ENCODE measurements around the gene ANTXR2. TPM values are rescaled to one million over a fixed set of nuclear protein-coding genes. Genes with fewer than 3 reads are reported as not detected.
"Not testable (repeated sequence)": the region's sequence is repeated elsewhere in the genome, so short reads cannot be mapped to it uniquely, and the experiment has no call there.

Gene ANTXR2
- total RNA-seq, 2 experiments from 2014 or later, result 20.8 to 27.6 TPM

- DNase-seq; H3K4me3 Mint-ChIP-seq; POLR2A ChIA-PET; H3K27me3 Mint-ChIP-seq; H3K27ac Mint-ChIP-seq; ATAC-seq (ENCODE audit: low read depth): not testable (repeated sequence)
- peaks cover 24% of the 10 kb centered on the region for H3K36me3 Mint-ChIP-seq
- peaks cover 21% of the 10 kb centered on the region for H3K4me1 Mint-ChIP-seq
- H3K9me3 Mint-ChIP-seq, result peaks cover 11% of the 10 kb centered on the region
These were observed 70.5 kb downstream of the ANTXR2 start for GRCh38 chr4:80002559-80002958.

DNA sequence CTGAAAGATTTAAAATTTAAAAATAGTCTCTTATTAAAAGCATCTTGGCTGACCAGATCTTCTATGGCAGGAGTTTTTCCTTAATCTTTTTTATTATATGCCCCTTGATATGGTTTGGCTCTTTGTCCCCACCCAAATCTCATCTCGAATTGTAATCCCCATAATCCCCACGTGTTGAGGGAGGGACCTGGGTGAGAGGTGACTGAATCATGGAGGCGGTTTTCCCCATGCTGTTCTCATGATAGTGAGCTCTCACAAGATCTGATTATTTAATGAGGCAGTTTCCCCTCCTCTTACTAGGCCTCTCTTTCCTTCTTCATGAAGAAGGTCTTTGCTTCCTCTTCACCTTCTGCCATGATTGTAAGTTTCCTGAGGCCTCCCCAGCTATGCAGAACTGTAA is 74.0 kb downstream of the ANTXR2 start:
- H3K27ac Mint-ChIP-seq, DNase-seq: not testable (repeated sequence)

DNA sequence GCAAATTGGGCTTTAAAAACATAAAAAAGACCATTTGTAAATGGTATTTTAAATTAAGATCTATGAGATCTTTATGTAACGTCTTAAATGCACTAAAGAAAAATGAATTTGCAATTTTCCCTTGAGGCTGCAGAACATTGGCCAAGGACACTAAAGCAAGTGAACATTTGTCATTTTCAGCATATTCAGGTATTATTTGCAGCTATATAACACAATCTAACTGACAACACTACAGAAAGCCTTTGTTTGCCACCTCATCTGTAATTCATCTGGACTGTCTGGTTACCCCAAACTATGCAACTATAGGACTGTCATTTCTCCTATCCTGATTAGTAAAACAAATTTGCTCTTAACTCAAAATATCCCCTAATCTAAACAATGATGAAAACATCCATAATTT is 74.8 kb downstream of the ANTXR2 start:
- peaks cover 11% of the 10 kb centered on the region for H3K36me3 Mint-ChIP-seq
- H3K4me1 Mint-ChIP-seq, result peaks cover 3% of the 10 kb centered on the region
- DNase-seq (no peak), ATAC-seq (ENCODE audit: low read depth) (no peak)
- no peaks in the 10 kb centered on the region for H3K27me3 Mint-ChIP-seq
- H3K4me3 Mint-ChIP-seq, result no peak overlapping the region
- H3K9me3 Mint-ChIP-seq, result peaks cover 8% of the 10 kb centered on the region
- no peak overlapping the region for H3K27ac Mint-ChIP-seq
- POLR2A ChIA-PET, result no interaction called here

More for the DNA sequence above, 74.0 kb downstream of the ANTXR2 start:
- H3K36me3 Mint-ChIP-seq, result peaks cover 11% of the 10 kb centered on the region
- H3K4me3 Mint-ChIP-seq; H3K9me3 Mint-ChIP-seq; ATAC-seq (ENCODE audit: low read depth); H3K4me1 Mint-ChIP-seq; H3K27me3 Mint-ChIP-seq; POLR2A ChIA-PET: not testable (repeated sequence)

GRCh38 chr4:79996851-79997250 is 76.2 kb downstream of the ANTXR2 start:
- Mint-ChIP-seq H3K27ac (no peak overlapping the region), H3K9me3 (peaks cover 5% of the 10 kb centered on the region), H3K27me3 (no peaks in the 10 kb centered on the region), H3K4me1 (peaks cover 3% of the 10 kb centered on the region), H3K4me3 (no peak overlapping the region), H3K36me3 (peaks cover 12% of the 10 kb centered on the region)
- ATAC-seq (ENCODE audit: low read depth), result no peak
- DNase-seq, result no peak
- POLR2A ChIA-PET, result no interaction called here

DNA sequence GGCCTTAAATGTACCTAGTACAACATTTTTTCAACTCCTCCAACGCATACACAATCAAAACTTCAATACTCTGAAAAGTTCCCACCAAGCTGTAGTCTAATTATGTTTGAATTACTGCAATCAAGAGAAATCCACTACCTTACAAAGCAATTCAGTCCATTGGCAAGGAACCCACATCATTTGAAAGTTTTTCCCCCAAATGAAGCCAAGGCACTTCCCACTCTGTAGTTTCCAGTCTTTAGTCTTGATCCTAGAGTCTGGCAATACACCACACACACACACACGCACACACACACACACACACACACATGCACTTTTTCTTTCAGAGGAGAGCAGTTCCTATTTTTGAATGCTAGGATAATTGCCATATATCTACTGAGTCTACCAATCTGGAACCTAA is 79.6 kb downstream of the ANTXR2 start:
- peaks cover 6% of the 10 kb centered on the region for H3K9me3 Mint-ChIP-seq
- no peak overlapping the region for H3K4me3 Mint-ChIP-seq
- no peak for ATAC-seq (ENCODE audit: low read depth)
- no peak for DNase-seq
- H3K27me3 Mint-ChIP-seq, result peaks cover 2% of the 10 kb centered on the region
- peaks cover 5% of the 10 kb centered on the region for H3K4me1 Mint-ChIP-seq
- H3K36me3 Mint-ChIP-seq, result peaks cover 16% of the 10 kb centered on the region
- H3K27ac Mint-ChIP-seq, result no peak overlapping the region
- POLR2A ChIA-PET, result no interaction called here

DNA sequence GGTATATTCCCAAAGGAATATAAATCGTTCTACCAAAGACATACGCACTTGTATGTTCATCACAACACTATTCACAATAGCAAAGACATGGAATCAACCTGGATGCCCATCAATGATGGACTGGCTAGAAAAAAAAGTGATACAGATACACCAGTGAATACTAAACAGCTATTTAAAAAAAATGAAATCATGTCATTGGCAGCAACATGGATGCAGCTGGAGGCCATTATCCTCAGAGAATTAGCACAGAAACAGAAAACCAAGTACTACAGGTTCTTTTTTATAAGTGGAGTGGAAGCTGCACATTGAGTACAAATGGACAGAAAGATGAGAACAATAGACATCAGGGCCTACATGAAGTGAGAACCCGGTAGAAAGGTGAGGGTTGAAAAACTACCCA is 81.4 kb downstream of the ANTXR2 start:
- ATAC-seq (ENCODE audit: low read depth), result no peak
- no peak overlapping the region for H3K4me3 Mint-ChIP-seq
- POLR2A ChIA-PET, result no interaction called here

GRCh38 chr4:79991100-79991499 is 81.9 kb downstream of the ANTXR2 start:
- H3K4me3 Mint-ChIP-seq; ATAC-seq (ENCODE audit: low read depth); H3K27me3 Mint-ChIP-seq; H3K4me1 Mint-ChIP-seq; H3K27ac Mint-ChIP-seq; DNase-seq; POLR2A ChIA-PET; H3K9me3 Mint-ChIP-seq: not testable (repeated sequence)
- peaks cover 22% of the 10 kb centered on the region for H3K36me3 Mint-ChIP-seq

More for the DNA sequence above, 81.4 kb downstream of the ANTXR2 start:
- Mint-ChIP-seq H3K27ac (no peak overlapping the region), H3K9me3 (peaks cover 8% of the 10 kb centered on the region), H3K4me1 (peaks cover 4% of the 10 kb centered on the region), H3K27me3 (peaks cover 2% of the 10 kb centered on the region), H3K36me3 (peaks cover 22% of the 10 kb centered on the region)
- no peak for DNase-seq

- Mint-ChIP-seq H3K36me3 (peaks cover 17% of the 10 kb centered on the region), H3K27ac (no peak overlapping the region), H3K27me3 (peaks cover 2% of the 10 kb centered on the region), H3K4me3 (no peak overlapping the region), H3K9me3 (peaks cover 7% of the 10 kb centered on the region), H3K4me1 (peaks cover 4% of the 10 kb centered on the region)
- POLR2A ChIA-PET, result no interaction called here
- ATAC-seq (ENCODE audit: low read depth), result no peak
- no peak for DNase-seq
These were observed 85.6 kb downstream of the ANTXR2 start for GRCh38 chr4:79987401-79987800.

- Mint-ChIP-seq H3K27ac (no peak overlapping the region), H3K4me1 (peaks cover under 1% of the 10 kb centered on the region), H3K4me3 (no peak overlapping the region), H3K9me3 (peaks cover 4% of the 10 kb centered on the region), H3K36me3 (peaks cover 12% of the 10 kb centered on the region), H3K27me3 (no peaks in the 10 kb centered on the region)
- ATAC-seq (ENCODE audit: low read depth) (no peak), DNase-seq (no peak)
- POLR2A ChIA-PET, result no interaction called here
These were observed 89.6 kb downstream of the ANTXR2 start for GRCh38 chr4:79983431-79983830.

DNA sequence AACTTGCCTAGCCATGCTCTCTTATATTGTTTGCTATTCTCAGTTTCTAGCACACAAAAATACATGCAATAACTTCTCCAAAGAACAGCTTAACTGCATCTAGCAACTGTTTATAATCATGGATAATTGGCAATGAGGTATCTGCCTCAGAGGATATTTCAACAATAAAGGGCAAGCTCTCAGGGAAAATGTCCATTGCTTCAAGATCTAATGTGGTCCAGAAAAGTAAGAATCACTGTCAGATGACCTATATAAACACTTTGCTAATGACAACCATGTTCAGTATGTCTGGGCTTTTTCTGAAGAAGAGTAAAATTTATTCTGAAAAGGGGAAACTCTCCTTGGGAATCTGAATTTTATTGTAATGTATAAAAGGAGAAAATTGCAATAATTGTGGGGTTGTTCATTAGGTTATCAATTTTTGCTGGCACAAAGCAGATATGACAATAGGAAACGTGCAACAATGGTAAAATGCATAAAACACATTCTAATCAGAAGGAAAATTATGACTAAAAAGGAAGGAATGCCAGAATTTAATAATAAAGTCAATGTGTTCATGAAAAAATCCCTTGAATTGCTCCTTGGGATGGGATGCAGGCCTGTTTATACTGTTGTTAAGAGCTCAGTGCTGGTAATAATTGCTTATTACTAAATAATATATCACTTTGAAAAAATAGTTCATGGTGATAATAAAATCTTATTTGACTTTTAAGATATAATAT is 90.3 kb downstream of the ANTXR2 start:
- ATAC-seq (ENCODE audit: low read depth) (no peak), DNase-seq (no peak)
- H3K27me3 Mint-ChIP-seq, result no peaks in the 10 kb centered on the region
- no peak overlapping the region for H3K4me3 Mint-ChIP-seq
- H3K27ac Mint-ChIP-seq, result no peak overlapping the region
- H3K36me3 Mint-ChIP-seq, result peaks cover 10% of the 10 kb centered on the region
- peaks cover 2% of the 10 kb centered on the region for H3K9me3 Mint-ChIP-seq
- POLR2A ChIA-PET, result no interaction called here
- no peaks in the 10 kb centered on the region for H3K4me1 Mint-ChIP-seq

GRCh38 chr4:79980448-79980847 is 92.6 kb downstream of the ANTXR2 start:
- POLR2A ChIA-PET, result interaction anchor here (0.7 kb wide), 1 partner anchor 34 kb away, joined by 4 read pairs; no protein-coding TSS in a partner anchor
- Mint-ChIP-seq H3K4me1 (no peaks in the 10 kb centered on the region), H3K27ac (no peak overlapping the region), H3K36me3 (peaks cover 14% of the 10 kb centered on the region), H3K27me3 (no peaks in the 10 kb centered on the region), H3K4me3 (no peak overlapping the region), H3K9me3 (peaks cover 3% of the 10 kb centered on the region)
- DNase-seq, result no peak
- ATAC-seq (ENCODE audit: low read depth), result no peak

GRCh38 chr4:79979785-79980437 is 93.1 kb downstream of the ANTXR2 start:
- ATAC-seq (ENCODE audit: low read depth) (no peak), DNase-seq (no peak)
- Mint-ChIP-seq H3K9me3 (peaks cover 1% of the 10 kb centered on the region), H3K4me1 (no peaks in the 10 kb centered on the region), H3K27ac (no peak overlapping the region), H3K4me3 (no peak overlapping the region), H3K36me3 (peaks cover 13% of the 10 kb centered on the region), H3K27me3 (no peaks in the 10 kb centered on the region)
- POLR2A ChIA-PET, result interaction anchor here (0.7 kb wide), 1 partner anchor 34 kb away, joined by 4 read pairs; no protein-coding TSS in a partner anchor

DNA sequence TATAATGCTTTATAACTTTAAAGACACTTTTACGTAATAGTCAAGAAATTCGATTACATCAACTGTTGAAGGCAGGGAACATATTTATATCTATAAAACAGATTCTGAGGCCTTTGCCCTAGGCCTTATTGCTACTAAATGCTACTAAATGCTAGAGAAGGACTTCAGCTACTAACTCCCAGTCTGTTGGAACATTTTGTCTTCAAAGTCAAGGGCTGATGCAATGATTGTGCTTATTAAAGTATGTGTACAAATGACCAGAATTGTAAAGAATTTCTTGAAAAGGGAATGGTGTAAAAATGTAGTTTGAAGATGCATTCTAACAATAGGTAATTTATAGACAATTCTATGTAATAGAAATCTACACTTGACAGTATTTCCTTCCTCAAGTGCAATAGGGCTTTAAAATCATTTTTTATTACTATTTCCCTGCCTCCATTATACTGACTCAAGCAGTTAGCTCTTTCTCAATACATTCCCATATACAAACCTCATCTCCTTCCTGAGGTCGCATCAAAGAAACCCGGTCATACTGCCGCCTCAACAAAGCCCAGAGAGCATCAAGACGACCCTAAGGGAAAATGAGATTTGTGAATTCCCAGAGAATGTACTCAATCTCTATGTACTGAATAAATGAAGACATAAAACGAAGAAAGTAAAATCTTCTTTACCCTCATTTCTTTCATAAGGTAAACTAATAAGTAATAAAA is 95.7 kb downstream of the ANTXR2 start:
- ATAC-seq (ENCODE audit: low read depth) (no peak), DNase-seq (no peak)
- no peaks in the 10 kb centered on the region for H3K4me1 Mint-ChIP-seq
- no peaks in the 10 kb centered on the region for H3K27me3 Mint-ChIP-seq
- peaks cover 15% of the 10 kb centered on the region for H3K36me3 Mint-ChIP-seq
- H3K4me3 Mint-ChIP-seq, result no peak overlapping the region
- POLR2A ChIA-PET, result no interaction called here
- H3K27ac Mint-ChIP-seq, result no peak overlapping the region
- peaks cover 1% of the 10 kb centered on the region for H3K9me3 Mint-ChIP-seq

Measured in activated naive CD8-positive, alpha-beta T cell treated with anti-CD3 and anti-CD28 coated beads, Interleukin-2, amount 10 ng/mL, durations not matched to agents 7 days and 5 days (primary cell).